HEK293 (cell line): ENCODE measurements around the gene THYN1.

ENCODE experiments used
- CTCF ChIA-PET: fragments of 350-600 bp; formaldehyde crosslinking; extraction: SDS; loops from one replicate; lab custom pipeline; 2021; ENCODE audit warnings: antibody characterized with exemption; lab: Yijun Ruan, JAX
- POLR2A ChIA-PET: fragments of 300-600 bp; formaldehyde crosslinking; extraction: SDS; loops from one replicate; lab custom pipeline; 2020; ENCODE audit warnings: antibody characterized with exemption, inconsistent platforms; lab: Yijun Ruan, JAX
- H3K27ac ChIP-seq: fragments of 200-500 bp; sonication (Bioruptor generic); 2 replicates; pipeline ENCODE4 v1.5.1; 2014; ENCODE audit warnings: low read depth, low read length, control low read depth, inconsistent platforms; ENCODE audit errors: extremely low read depth
- H3K36me3 ChIP-seq, 2 experiments: fragments of 200-500 bp in 1 of 2; sonication (Bioruptor generic) in 1 of 2; 1 replicate in 1 of 2; 2 replicates in 1 of 2; pipeline ENCODE4 v1.5.1; 2014 to 2017; ENCODE audit warnings: inconsistent platforms in 2 of 2, low read length in 2 of 2; ENCODE audit not compliant: control insufficient read depth in 2 of 2, insufficient read depth in 1 of 2
- H3K4me1 ChIP-seq: fragments of 200-500 bp; sonication (Bioruptor generic); 2 replicates; pipeline ENCODE4 v1.5.1; 2014; ENCODE audit warnings: mild to moderate bottlenecking, low read length, inconsistent platforms; ENCODE audit not compliant: control insufficient read depth, insufficient read depth
- H3K4me3 ChIP-seq: 2 replicates; pipeline ENCODE4 v1.5.1; 2011; ENCODE audit warnings: low read depth, mild to moderate bottlenecking, control low read depth, low read length, moderate library complexity
- H3K9me3 ChIP-seq: fragments of 200-500 bp; sonication (Bioruptor generic); 2 replicates; pipeline ENCODE4 v1.5.1; 2014; ENCODE audit warnings: low read depth, low read length, inconsistent platforms; ENCODE audit not compliant: control insufficient read depth, insufficient read depth
- CTCF ChIP-seq: fragments of 450-650 bp; formaldehyde crosslinking; IDR thresholded peaks from 2 replicates; pipeline ENCODE4 v1.5.1; 2016; ENCODE audit warnings: missing biosample characterization, missing genetic modification characterization
- GLI2 ChIP-seq: fragments of 450-650 bp; formaldehyde crosslinking; IDR thresholded peaks from 2 replicates; pipeline ENCODE4; 2017; ENCODE audit warnings: missing biosample characterization, missing genetic modification characterization, low read depth, borderline replicate concordance
- PRDM6 ChIP-seq: fragments of 450-650 bp; formaldehyde crosslinking; IDR thresholded peaks from 2 replicates; pipeline ENCODE4 v1.5.1; 2017; ENCODE audit warnings: missing biosample characterization, missing genetic modification characterization
- REPIN1 ChIP-seq: fragments of 450-650 bp; formaldehyde crosslinking; IDR thresholded peaks from 2 replicates; pipeline ENCODE4 v1.5.1; 2017; ENCODE audit warnings: missing biosample characterization, missing genetic modification characterization, low read depth
- ZBTB17 ChIP-seq: fragments of 450-650 bp; formaldehyde crosslinking; IDR thresholded peaks from 2 replicates; pipeline ENCODE4 v1.5.1; 2016; ENCODE audit warnings: missing biosample characterization, missing genetic modification characterization
- ZBTB44 ChIP-seq: fragments of 450-650 bp; IDR thresholded peaks from 2 replicates; pipeline ENCODE4 v1.5.1; 2018; ENCODE audit warnings: missing biosample characterization, mild to moderate bottlenecking, missing genetic modification characterization
- ZNF18 ChIP-seq: fragments of 450-650 bp; formaldehyde crosslinking; IDR thresholded peaks from 2 replicates; pipeline ENCODE4 v1.5.1; 2016; ENCODE audit warnings: missing biosample characterization, missing genetic modification characterization
- ZNF19 ChIP-seq: fragments of 450-650 bp; formaldehyde crosslinking; IDR thresholded peaks from 2 replicates; pipeline ENCODE4; 2016; ENCODE audit warnings: missing biosample characterization, missing genetic modification characterization, low read depth
- ZNF239 ChIP-seq: fragments of 450-650 bp; formaldehyde crosslinking; IDR thresholded peaks from 2 replicates; pipeline ENCODE4 v1.5.1; 2016; ENCODE audit warnings: missing biosample characterization, missing genetic modification characterization
- ZNF324 ChIP-seq: fragments of 450-650 bp; formaldehyde crosslinking; IDR thresholded peaks from 2 replicates; pipeline ENCODE4 v1.5.1; 2016; ENCODE audit warnings: missing biosample characterization, missing genetic modification characterization
- ZNF354C ChIP-seq: fragments of 450-650 bp; formaldehyde crosslinking; IDR thresholded peaks from 2 replicates; pipeline ENCODE4 v1.5.1; 2016; ENCODE audit warnings: missing biosample characterization, missing genetic modification characterization, low read depth, borderline replicate concordance
- ZNF48 ChIP-seq: fragments of 450-650 bp; formaldehyde crosslinking; IDR thresholded peaks from 2 replicates; pipeline ENCODE4 v1.5.1; 2016; ENCODE audit warnings: missing biosample characterization, missing genetic modification characterization
- ZNF501 ChIP-seq: fragments of 450-650 bp; formaldehyde crosslinking; IDR thresholded peaks from 2 replicates; pipeline ENCODE4 v1.5.1; 2016; ENCODE audit warnings: missing biosample characterization, missing genetic modification characterization
- ZNF529 ChIP-seq: fragments of 450-650 bp; formaldehyde crosslinking; IDR thresholded peaks from 2 replicates; pipeline ENCODE4 v1.5.1; 2017; ENCODE audit warnings: missing genetic modification characterization, missing biosample characterization; ENCODE audit not compliant: insufficient replicate concordance
- ZNF549 ChIP-seq: fragments of 450-650 bp; IDR thresholded peaks from 2 replicates; pipeline ENCODE4 v1.5.1; 2018; ENCODE audit warnings: missing biosample characterization, missing genetic modification characterization, mild to moderate bottlenecking, inconsistent platforms, moderate library complexity
- ZNF558 ChIP-seq: fragments of 450-650 bp; formaldehyde crosslinking; IDR thresholded peaks from 2 replicates; pipeline ENCODE4 v1.5.1; 2016; ENCODE audit warnings: missing biosample characterization, missing genetic modification characterization
- ZNF571 ChIP-seq: fragments of 450-650 bp; formaldehyde crosslinking; IDR thresholded peaks from 2 replicates; pipeline ENCODE4 v1.5.0; 2017; ENCODE audit warnings: missing biosample characterization, missing genetic modification characterization
- ZNF660 ChIP-seq: fragments of 450-650 bp; IDR thresholded peaks from 2 replicates; pipeline ENCODE4 v1.5.1; 2018; ENCODE audit warnings: missing biosample characterization, mild to moderate bottlenecking, missing genetic modification characterization
- ZSCAN4 ChIP-seq: fragments of 450-650 bp; formaldehyde crosslinking; IDR thresholded peaks from 2 replicates; pipeline ENCODE4 v1.5.1; 2017; ENCODE audit warnings: missing biosample characterization, missing genetic modification characterization
- ZXDB ChIP-seq: fragments of 450-650 bp; formaldehyde crosslinking; IDR thresholded peaks from 2 replicates; pipeline ENCODE4 v1.5.1; 2016; ENCODE audit warnings: missing biosample characterization, missing genetic modification characterization

The THYN1 gene

GRCh38 chr11:134243913-134244312 lies 9.2 kb downstream of the THYN1 start:
- CTCF ChIA-PET: interaction anchor here (0.6 to 2.2 kb wide), 7 partner anchors 10 to 1793 kb away, joined by 3 to 8 read pairs (median 3); partner anchors contain the start of gene VPS26B
- H3K4me3 ChIP-seq: no peak overlapping the region
- TF ChIP-seq ZBTB17 (tag by site-specific recombination): no peak
- no peak overlapping the region for H3K27ac ChIP-seq
- H3K9me3 ChIP-seq: no peaks in the 10 kb centered on the region
- POLR2A ChIA-PET: interaction anchor here (0.7 to 2.3 kb wide), 2 partner anchors 10 to 20 kb away, joined by 3 to 10 read pairs; partner anchors contain the start of genes ACAD8, NCAPD3 and VPS26B
- no peaks in the 10 kb centered on the region for H3K4me1 ChIP-seq
- H3K36me3 ChIP-seq: peaks cover 0 to 98% of the 10 kb centered on the region in 2 experiments; a peak in 1 of 3 replicates

- H3K4me1 ChIP-seq: no peaks in the 10 kb centered on the region
- H3K27ac ChIP-seq: no peak overlapping the region
- POLR2A ChIA-PET: interaction anchor here (1.3 kb wide), 1 partner anchor 19 kb away, joined by 5 read pairs; the partner anchor contains the start of gene NCAPD3
- no peaks in the 10 kb centered on the region for H3K9me3 ChIP-seq
- H3K4me3 ChIP-seq: no peak overlapping the region
- peaks cover 0 to 90% of the 10 kb centered on the region in 2 experiments; a peak in 1 of 3 replicates for H3K36me3 ChIP-seq
- CTCF ChIA-PET: no interaction called here
- TF ChIP-seq ZNF529 (tag by site-specific recombination) (no peak), ZBTB17 (tag by site-specific recombination) (peak; percentile 78)
Observed at GRCh38 chr11:134242376-134242775, 10.8 kb downstream of the THYN1 start.

GRCh38 chr11:134240592-134240991 lies 12.6 kb downstream of the THYN1 start:
- H3K36me3 ChIP-seq: peaks cover 0 to 88% of the 10 kb centered on the region in 2 experiments; a peak in 1 of 3 replicates
- POLR2A ChIA-PET: interaction anchor here (0.7 to 1.3 kb wide), 2 partner anchors 11 to 16 kb away, joined by 4 to 6 read pairs; partner anchors contain the start of genes NCAPD3 and VPS26B

GRCh38 chr11:134238956-134239355 lies 14.2 kb downstream of the THYN1 start:
- TF ChIP-seq ZBTB44 (tag by site-specific recombination) (no peak), ZNF354C (tag by site-specific recombination) (no peak), ZNF239 (tag by site-specific recombination) (no peak), ZNF571 (no peak), ZNF48 (no peak), REPIN1 (tag by site-specific recombination) (no peak), ZNF501 (tag by site-specific recombination) (no peak), ZNF324 (tag by site-specific recombination) (no peak), GLI2 (tag by site-specific recombination) (no peak), ZNF558 (tag by site-specific recombination) (no peak), ZNF660 (tag by site-specific recombination) (no peak), CTCF (no peak), ZNF18 (no peak), PRDM6 (no peak)
- TF ChIP-seq, all 188 proteins: peak for 0
- Histone ChIP-seq H3K4me3 (no peak overlapping the region), H3K27ac (no peak overlapping the region), H3K4me1 (no peaks in the 10 kb centered on the region), H3K36me3 (peaks cover 0 to 82% of the 10 kb centered on the region in 2 experiments; a peak in 1 of 3 replicates), H3K9me3 (no peaks in the 10 kb centered on the region)
- POLR2A ChIA-PET: no interaction called here
- CTCF ChIA-PET: no interaction called here

More at GRCh38 chr11:134240592-134240991, 12.6 kb downstream of the THYN1 start:
- Histone ChIP-seq H3K4me3 (no peak overlapping the region), H3K9me3 (no peaks in the 10 kb centered on the region), H3K4me1 (no peaks in the 10 kb centered on the region), H3K27ac (no peak overlapping the region)
- TF ChIP-seq ZNF549 (tag by site-specific recombination) (no peak), ZNF19 (tag by site-specific recombination) (no peak), ZXDB (tag by site-specific recombination) (no peak), ZSCAN4 (peak; percentile 90)
- CTCF ChIA-PET: interaction anchor here (0.7 to 1.0 kb wide), 2 partner anchors 38 to 189 kb away, joined by 3 to 7 read pairs; no protein-coding TSS in a partner anchor
